Stimulated activated memory B cell treated with anti-CD40 and anti-IgM and Interleukin-4, amounts not matched to agents 10 μg/mL and 1 μg/mL and 100 μg/mL, for 72 hours (primary cell): ENCODE data around the gene ERBB2.
A peak's percentile ranks its signal among the peaks of the same experiment; 100 is the strongest.
"Not testable (repeated sequence)": the region's sequence is repeated elsewhere in the genome, so short reads cannot be mapped to it uniquely, and the experiment has no call there.

Source experiments
- ATAC-seq: fragments of 150-1000 bp; cut with Tn5 transposase; 2 replicates; pipeline ENCODE4 v1.10.0; 2021
- H3K27ac Mint-ChIP-seq: one replicate; pipeline ENCODE4 v1.8.0; 2022; ENCODE audit warnings: mild to moderate bottlenecking, mixed read lengths
- H3K27me3 Mint-ChIP-seq: one replicate; pipeline ENCODE4 v1.8.0; 2022; ENCODE audit warnings: mixed read lengths
- H3K36me3 Mint-ChIP-seq: one replicate; pipeline ENCODE4 v1.8.0; 2022; ENCODE audit warnings: mixed read lengths
- H3K4me1 Mint-ChIP-seq: one replicate; pipeline ENCODE4 v1.8.0; 2022; ENCODE audit warnings: mixed read lengths
- H3K4me3 Mint-ChIP-seq: one replicate; pipeline ENCODE4 v1.8.0; 2022; ENCODE audit warnings: mild to moderate bottlenecking, moderate library complexity, mixed read lengths
- H3K9me3 Mint-ChIP-seq: one replicate; pipeline ENCODE4 v1.8.0; 2022; ENCODE audit warnings: mixed read lengths

Gene ERBB2

DNA sequence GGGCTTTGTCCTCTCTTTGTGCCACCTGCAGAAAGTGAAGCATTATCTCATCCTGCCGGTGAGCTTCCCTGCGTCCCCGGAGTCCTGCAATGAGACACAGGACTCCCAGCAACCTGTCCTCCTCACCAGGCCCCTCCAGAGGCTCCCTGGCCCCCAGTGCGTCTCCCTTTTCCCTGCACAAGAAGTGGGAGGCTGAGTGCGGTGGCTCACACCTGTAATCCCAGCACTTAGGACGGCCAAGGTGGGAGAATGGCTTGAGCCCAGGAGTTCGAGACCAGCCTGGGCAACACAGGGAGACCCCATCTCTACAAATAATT is 46.2 kb downstream of the ERBB2 start:
- Mint-ChIP-seq H3K27me3 (peaks cover 24% of the 10 kb centered on the region), H3K4me1 (no peaks in the 10 kb centered on the region), H3K27ac (no peak overlapping the region), H3K4me3 (no peak overlapping the region), H3K36me3 (no peaks in the 10 kb centered on the region), H3K9me3 (no peaks in the 10 kb centered on the region)
- no peak for ATAC-seq

DNA sequence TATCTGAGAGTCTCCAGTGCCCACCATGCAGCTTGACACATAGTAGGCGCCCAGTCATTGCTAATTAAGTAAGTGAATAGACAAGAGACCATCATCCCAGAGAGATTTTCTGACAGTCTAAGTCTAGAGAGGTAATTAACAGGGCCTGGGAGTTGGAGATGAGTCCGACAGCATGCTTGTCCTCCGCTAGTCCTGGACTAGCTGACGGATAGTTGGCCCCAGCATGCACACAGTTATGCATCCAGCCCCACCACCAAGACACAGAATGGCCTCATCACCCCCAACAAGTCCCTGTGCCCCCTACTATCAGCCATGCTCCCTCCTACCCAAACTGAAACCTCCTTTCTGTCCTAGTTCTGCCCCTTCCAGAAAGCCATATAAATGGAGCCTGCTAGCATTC is 47.9 kb downstream of the ERBB2 start:
- H3K27ac Mint-ChIP-seq, result no peak overlapping the region
- no peaks in the 10 kb centered on the region for H3K36me3 Mint-ChIP-seq
- peaks cover 7% of the 10 kb centered on the region for H3K27me3 Mint-ChIP-seq
- no peak overlapping the region for H3K4me3 Mint-ChIP-seq
- H3K9me3 Mint-ChIP-seq, result no peaks in the 10 kb centered on the region
- H3K4me1 Mint-ChIP-seq, result peaks cover 10% of the 10 kb centered on the region
- ATAC-seq, result no peak

DNA sequence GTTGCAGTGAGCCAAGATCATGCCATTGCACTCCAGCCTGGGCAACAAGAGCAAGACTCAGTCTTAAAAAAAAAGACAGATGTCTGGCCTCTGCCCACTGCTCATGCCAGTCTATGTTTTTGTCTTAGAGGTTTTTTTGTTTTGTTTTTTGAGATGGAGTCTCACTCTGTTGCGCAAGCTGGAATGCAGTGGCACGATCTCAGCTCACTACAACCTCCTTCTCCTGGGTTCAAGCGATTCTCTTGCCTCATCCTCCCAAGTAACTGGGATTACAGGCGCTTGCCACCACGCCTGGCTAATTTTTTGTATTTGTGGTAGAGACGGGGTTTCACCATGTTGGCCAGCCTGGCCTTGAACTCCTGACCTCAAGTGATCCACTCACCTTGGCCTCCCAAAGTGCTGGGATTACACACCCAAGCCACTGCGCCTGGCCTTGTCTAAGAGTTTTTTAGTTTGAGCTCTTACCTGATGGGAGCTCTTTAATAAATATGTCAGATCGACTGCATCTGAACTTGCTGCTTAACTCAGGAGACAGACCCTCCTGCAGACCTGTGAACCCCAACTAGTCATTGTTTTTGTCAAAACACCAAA is 48.7 kb downstream of the ERBB2 start:
- H3K27ac Mint-ChIP-seq, H3K27me3 Mint-ChIP-seq, H3K4me3 Mint-ChIP-seq, H3K9me3 Mint-ChIP-seq, H3K36me3 Mint-ChIP-seq, ATAC-seq: not testable (repeated sequence)
- H3K4me1 Mint-ChIP-seq, result peaks cover 17% of the 10 kb centered on the region

DNA sequence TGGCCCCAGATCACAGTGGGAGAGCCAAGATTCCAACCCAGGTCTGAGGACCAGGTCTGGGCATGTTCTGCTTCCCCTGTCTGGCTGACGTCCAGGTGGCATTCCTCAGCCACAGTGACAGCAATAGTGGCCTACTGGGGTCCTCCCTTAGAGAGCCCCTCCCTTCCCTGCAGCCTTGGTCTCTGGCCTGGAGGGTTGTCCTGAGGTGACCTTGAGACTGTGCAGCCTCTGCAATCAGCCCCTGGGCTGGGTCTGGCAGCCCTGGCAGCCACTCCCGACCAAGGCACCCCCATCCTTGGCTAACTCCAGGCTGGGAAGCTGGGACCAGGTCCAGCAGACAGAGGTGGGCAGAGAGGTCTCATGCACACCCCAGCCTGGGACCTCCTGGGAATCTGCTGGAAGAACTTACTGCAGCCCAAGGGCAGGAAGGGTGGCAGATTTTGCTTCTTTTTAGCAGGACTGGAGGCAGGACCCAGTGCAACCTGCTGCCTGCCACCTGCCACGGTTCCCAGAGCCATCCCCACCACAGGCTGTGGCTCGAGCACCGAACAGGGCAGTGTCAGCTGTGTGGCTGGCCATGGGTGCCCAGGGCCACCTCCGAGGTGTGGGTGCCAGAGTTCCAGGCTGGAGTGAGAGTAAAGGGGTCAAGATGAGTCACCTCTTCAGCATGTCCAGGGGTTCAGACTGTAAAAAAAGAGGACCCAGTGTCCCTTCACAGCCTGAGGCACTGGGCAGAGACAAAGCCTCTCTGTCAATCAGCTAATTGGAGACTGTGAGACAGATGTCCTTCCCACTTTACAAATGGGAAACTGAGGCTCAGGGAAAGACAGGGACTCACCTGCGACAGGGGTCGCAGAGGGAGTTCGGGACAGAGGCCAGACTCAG is 50.5 kb downstream of the ERBB2 start:
- Mint-ChIP-seq H3K27ac (peak overlapping the region; percentile 20), H3K9me3 (no peaks in the 10 kb centered on the region), H3K4me3 (no peak overlapping the region), H3K27me3 (no peaks in the 10 kb centered on the region), H3K4me1 (peaks cover 27% of the 10 kb centered on the region), H3K36me3 (no peaks in the 10 kb centered on the region)
- no peak for ATAC-seq

DNA sequence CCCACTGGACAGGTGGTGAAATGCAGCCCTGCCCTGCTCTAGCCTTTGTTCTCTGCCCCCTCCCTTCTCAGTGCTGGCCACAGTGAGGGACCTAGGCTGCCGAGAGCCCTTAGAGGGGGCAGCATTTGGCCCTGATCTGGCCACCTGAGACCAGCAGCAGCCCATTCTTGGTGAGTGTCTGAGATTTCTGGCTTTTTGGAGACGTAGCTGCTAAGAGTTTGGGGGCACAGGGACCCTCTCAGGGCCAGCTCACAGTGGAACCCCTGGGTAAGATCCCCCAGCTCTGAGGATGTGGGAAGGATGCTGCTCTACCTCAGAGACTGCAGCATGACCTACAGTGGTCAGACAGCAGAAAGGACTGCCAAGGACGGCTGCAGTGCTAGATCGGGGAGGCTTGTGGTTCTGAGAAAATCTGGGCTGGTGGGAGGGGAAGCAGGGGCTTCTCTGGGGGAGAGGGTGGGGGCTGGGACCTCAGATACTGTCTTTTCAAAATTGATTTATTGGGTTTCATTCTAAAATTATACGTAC is 51.2 kb downstream of the ERBB2 start:
- Mint-ChIP-seq H3K4me3 (no peak overlapping the region), H3K27me3 (no peaks in the 10 kb centered on the region), H3K9me3 (no peaks in the 10 kb centered on the region), H3K27ac (peak overlapping the region; percentile 20), H3K4me1 (peaks cover 34% of the 10 kb centered on the region), H3K36me3 (no peaks in the 10 kb centered on the region)
- no peak for ATAC-seq

DNA sequence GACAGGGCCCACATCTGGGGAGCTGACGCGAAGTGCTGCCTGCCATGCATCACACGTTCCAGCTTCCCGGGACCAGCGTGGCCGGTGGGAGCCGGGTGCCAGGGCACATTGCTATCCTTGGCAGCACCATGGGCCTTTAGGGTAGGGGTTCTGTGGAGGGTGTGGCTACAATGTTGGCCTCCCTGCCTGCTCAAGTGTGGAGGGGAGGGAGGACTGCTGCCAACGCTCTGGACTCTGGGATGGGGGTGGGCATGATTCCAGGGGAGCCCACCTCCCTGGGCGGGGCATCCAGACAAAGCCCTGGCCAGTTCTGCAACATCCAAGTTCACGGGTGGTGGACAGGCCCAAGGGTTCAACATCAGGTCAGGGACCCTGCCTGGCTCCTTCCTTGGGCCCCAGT is 51.8 kb downstream of the ERBB2 start:
- H3K4me1 Mint-ChIP-seq, result peaks cover 39% of the 10 kb centered on the region
- no peak overlapping the region for H3K4me3 Mint-ChIP-seq
- H3K27ac Mint-ChIP-seq, result peak overlapping the region; percentile 96
- H3K27me3 Mint-ChIP-seq, result no peaks in the 10 kb centered on the region
- ATAC-seq, result no peak
- no peaks in the 10 kb centered on the region for H3K36me3 Mint-ChIP-seq
- H3K9me3 Mint-ChIP-seq, result no peaks in the 10 kb centered on the region

DNA sequence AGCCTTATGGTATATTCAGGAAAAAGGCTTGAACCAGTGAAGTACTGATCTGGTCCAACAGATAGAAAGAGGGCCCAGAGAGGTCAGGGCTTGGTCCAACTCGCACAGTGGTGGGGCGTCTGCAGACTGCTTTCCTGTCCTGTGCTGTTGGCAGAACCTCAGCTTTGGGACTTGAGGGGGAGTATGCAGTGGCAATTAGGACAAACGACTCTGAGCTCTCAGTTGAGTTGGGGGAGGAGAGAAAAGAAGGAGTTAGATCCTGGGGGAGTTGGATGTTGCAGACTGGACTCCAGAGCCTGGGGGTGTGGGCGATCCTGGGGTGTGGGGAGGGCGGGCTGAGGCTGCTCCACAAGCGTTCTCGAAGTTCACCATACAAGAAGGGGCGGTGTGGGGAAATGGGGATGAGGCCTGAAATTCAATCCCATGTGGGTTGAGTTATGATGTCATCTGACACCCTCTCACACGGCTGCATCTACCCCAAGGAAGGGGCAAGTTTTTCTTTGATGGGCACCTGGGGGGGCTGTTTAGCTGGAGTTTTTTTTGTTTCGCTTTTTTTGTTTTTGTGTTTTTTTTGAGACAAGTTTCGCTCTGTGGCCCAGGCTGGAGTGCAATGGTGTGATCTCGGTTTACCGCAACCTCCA is 52.5 kb downstream of the ERBB2 start:
- H3K36me3 Mint-ChIP-seq, result no peaks in the 10 kb centered on the region
- H3K9me3 Mint-ChIP-seq, result no peaks in the 10 kb centered on the region
- peak overlapping the region; percentile 96 for H3K27ac Mint-ChIP-seq
- H3K27me3 Mint-ChIP-seq, result no peaks in the 10 kb centered on the region
- peaks cover 46% of the 10 kb centered on the region for H3K4me1 Mint-ChIP-seq
- peak overlapping the region; percentile 46 for H3K4me3 Mint-ChIP-seq
- ATAC-seq, result no peak

DNA sequence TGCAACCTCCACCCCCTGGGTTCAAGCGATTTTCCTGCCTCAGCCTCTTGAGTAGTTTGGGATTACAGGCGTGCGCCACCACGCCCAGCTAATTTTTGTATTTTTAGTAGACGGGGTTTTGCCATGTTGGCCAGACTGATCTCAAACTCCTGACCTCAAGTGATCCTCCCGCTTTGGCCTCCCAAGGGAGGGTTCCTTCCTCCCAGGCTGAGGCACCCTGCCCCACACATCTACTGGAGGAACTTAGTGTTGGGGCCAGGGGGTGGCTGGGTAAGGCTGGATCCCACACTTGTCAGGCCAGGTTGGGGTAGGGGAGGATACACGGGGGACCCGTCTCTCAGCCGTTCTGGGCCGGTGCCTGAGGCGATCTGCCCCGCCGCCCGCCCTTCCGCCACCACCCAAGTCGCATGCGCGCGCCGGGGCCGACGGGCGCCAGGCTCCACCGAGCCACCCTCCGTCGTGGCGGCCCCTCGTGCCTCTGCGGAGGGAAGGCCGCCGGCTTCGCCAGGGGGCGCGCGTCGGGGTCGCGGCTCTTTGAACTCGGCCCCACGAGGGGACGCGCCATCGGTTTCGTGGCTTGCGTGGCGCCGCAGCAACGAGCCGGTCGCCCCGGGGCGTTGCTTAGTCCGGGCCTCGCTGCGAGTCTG is 53.8 kb downstream of the ERBB2 start:
- Mint-ChIP-seq H3K9me3 (no peaks in the 10 kb centered on the region), H3K27ac (peak overlapping the region; percentile 96), H3K4me3 (peak overlapping the region; percentile 71), H3K36me3 (no peaks in the 10 kb centered on the region), H3K4me1 (peaks cover 59% of the 10 kb centered on the region), H3K27me3 (no peaks in the 10 kb centered on the region)
- ATAC-seq, result peak; percentile 44

DNA sequence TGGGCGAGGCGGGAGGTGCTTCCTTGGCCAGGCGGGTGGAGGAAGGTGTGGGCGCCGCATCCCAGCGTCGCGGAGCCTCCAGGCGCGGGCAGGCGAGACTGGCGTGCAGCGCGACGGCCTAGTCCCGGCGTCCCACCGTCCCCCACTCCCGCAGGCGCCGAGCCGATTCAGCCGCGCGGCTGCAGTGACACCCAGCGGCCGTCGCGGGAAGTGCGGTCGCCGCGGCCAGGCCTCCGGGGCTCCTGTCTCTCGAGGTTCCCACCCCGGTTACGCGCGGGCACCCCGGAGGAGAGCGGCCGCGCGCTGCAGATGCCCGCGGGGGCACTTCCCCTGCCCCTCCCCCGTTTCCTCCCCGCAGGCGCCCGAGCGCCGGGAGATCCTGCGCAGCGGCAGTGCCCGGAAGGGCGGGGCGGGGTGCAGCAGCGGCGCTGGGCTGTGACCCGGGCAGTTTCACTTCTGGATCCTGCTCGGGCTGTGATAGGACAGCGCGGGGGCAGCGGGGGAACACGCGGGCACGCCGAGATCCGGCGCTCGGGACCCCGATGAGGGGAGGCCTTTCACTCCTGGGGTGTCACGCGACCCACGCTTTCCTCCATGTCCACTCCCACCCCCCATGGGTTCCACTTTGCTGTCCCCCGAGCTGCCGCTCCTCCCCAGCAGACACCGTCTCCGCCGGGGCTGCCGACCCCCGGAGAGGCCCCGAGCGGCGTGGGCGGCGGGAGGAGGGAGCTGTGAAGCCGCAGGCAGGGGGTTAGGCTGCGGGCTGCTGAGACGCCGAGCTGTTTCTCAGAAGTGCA is 54.5 kb downstream of the ERBB2 start:
- Mint-ChIP-seq H3K27me3 (no peaks in the 10 kb centered on the region), H3K9me3 (no peaks in the 10 kb centered on the region), H3K27ac (peak overlapping the region; percentile 96), H3K4me3 (peak overlapping the region; percentile 71), H3K4me1 (peaks cover 66% of the 10 kb centered on the region), H3K36me3 (no peaks in the 10 kb centered on the region)
- peak; percentile 87 for ATAC-seq

DNA sequence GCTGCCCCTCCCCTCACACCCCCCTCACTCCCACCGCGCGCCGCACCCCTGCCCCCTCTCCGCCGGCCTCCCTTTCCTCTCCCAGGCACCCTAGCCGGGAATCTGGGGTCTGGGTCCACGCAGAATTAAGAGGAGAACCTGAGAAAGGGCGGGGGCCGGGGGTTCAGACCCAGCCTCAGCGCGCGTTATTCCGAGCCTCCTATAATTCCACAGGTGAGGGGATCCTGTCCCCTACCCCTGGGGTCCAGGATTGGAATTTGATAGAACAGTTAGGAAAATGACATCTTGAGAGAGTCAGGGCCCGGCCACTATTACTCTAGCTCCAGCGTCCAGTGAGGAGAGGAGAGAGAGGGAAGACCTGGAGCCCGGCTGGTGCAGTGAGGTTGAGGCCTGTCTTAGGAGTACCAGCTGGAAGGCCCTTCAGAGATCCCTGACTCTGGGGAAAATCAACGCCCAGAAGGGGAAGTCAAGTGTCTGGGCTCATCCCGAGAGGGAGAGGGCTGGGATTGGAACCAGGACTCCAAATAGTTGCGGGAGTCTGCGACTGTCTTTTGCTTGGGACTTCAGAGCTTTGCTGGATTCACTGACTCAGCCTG is 55.2 kb downstream of the ERBB2 start:
- Mint-ChIP-seq H3K36me3 (no peaks in the 10 kb centered on the region), H3K9me3 (no peaks in the 10 kb centered on the region), H3K27ac (peak overlapping the region; percentile 96), H3K27me3 (no peaks in the 10 kb centered on the region), H3K4me1 (peaks cover 73% of the 10 kb centered on the region), H3K4me3 (peak overlapping the region; percentile 71)
- no peak for ATAC-seq

DNA sequence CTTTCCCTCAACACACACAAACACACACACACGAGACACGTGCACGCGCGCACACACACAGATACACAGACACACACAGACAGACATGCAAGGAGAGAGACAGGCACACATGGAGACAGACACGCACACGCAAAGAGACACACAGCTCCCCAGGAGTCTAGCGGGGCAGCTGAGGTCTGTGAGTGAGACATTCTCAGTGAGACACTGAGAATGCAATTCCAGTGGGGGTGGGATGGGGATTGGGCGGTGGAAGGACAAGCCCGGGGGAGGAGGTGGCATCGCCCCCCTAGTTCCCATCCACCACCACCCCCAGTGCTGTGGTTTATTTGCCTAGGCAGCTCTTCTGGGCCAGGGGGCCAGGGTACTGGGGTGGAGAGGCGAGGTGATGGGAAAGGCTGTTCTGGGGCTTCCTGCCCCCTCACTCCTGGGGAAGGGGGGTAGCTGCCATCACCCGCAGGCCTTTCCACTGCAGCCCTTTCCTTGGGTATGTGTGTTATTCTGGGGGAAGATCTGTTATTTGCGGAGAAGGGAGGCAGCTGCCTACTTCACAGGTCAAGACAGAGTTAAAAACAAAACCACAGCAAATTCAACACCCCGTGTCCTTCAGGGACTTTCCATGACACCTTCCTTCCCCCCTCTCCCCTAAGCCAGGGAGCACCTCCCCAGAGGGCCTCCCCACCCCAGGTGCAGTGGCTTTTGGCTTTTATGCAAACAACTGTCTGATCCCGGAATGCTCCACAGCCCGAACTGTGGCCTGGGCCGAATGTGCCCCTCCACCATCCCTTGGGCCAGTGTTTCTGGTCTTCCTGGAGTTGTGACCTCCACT is 55.9 kb downstream of the ERBB2 start:
- H3K4me3 Mint-ChIP-seq, result peak overlapping the region; percentile 71
- H3K4me1 Mint-ChIP-seq, result peaks cover 75% of the 10 kb centered on the region
- H3K9me3 Mint-ChIP-seq, result no peaks in the 10 kb centered on the region
- peak; percentile 46 for ATAC-seq
- peak overlapping the region; percentile 96 for H3K27ac Mint-ChIP-seq
- peaks cover 2% of the 10 kb centered on the region for H3K36me3 Mint-ChIP-seq
- no peaks in the 10 kb centered on the region for H3K27me3 Mint-ChIP-seq

DNA sequence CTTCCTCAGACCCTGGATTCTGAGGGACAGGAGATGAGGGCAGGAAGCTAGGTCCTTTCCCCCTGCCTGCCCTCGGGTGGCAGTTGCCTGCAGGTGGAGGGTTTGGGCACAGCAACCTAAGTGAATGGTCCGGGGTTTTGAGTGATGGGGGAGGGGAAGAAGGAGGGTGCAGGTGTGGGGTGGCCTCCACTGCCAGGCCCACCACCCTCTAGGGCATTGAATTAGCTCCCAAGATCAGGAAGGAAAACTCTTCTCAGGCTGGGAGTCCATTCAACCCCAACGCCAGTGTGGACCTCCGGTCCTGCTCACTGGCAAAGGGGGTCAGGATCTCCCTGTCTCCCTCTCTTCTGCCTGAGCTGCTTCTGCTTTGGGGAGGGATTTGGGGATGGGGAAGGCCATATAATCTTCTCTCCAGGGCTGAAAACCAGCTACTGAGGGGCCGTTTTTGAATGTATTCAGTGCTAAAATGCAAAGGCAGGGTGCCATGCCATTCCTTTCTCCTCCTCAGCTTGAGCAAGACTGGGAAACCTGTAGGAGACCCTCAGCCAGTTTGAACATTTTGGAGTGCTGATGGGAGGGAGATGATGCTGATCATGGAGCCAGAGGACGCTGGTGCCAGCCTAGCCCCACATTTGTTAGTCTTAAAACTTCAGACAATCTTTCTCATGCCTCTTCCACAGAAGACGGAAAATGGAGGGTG is 56.7 kb downstream of the ERBB2 start:
- Mint-ChIP-seq H3K9me3 (no peaks in the 10 kb centered on the region), H3K4me1 (peaks cover 79% of the 10 kb centered on the region), H3K4me3 (peak overlapping the region; percentile 71), H3K27me3 (no peaks in the 10 kb centered on the region), H3K36me3 (peaks cover 9% of the 10 kb centered on the region), H3K27ac (peak overlapping the region; percentile 96)
- ATAC-seq, result no peak

DNA sequence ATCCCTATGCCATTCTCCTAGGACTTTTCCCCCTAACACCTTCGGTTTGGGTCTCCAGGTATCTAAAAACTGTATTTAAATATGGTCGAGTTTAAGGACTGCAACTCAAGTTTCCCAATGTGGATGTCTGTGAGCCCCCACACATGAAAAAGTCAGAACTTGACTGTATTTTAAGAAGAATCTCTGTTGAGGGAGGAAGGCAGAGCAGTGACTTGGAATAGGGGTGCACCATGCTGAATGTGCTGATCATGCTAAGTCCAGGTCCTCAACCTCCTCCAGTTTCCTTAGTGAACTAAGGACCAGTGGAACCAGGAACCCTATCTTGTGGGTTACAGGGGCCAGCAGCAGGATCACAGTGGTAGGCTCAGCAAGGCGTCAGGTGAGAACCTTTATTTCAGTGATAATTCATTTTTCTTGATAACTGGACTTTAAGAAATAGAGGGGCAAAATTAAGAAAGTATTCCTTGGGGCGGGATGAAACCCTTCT is 57.4 kb downstream of the ERBB2 start:
- H3K36me3 Mint-ChIP-seq, result peaks cover 15% of the 10 kb centered on the region
- ATAC-seq, result no peak
- peaks cover 77% of the 10 kb centered on the region for H3K4me1 Mint-ChIP-seq
- no peaks in the 10 kb centered on the region for H3K27me3 Mint-ChIP-seq
- H3K9me3 Mint-ChIP-seq, result no peaks in the 10 kb centered on the region
- H3K27ac Mint-ChIP-seq, result peak overlapping the region; percentile 96
- H3K4me3 Mint-ChIP-seq, result peak overlapping the region; percentile 40
